Suprapubic skin (tissue), 4 donors: ENCODE results near the gene RPS6KC1.

Experiments used
- EP300 ChIP-seq: sonication (generic); formaldehyde crosslinking; IDR thresholded peaks from one replicate; pipeline ENCODE4 v1.6.1; 2017; ENCODE audit warnings: antibody characterized with exemption
- POLR2AphosphoS5 ChIP-seq, 3 donors: sonication (generic); formaldehyde crosslinking; IDR thresholded peaks; one replicate each; pipeline ENCODE4 v1.6.1; 2017; ENCODE audit warnings: antibody characterized with exemption in 3 of 3
- TF ChIP-seq, protein P1 (sequence below), 2 donors: fragments of 200-600 bp in 1 of 2; fragments of 450-650 bp in 1 of 2; sonication (generic) in 1 of 2; IDR thresholded peaks; one replicate each; pipeline ENCODE4 v1.5.1; 2016 to 2019; ENCODE audit warnings: antibody characterized with exemption in 2 of 2, mild to moderate bottlenecking in 1 of 2, moderate library complexity in 1 of 2

DNA sequence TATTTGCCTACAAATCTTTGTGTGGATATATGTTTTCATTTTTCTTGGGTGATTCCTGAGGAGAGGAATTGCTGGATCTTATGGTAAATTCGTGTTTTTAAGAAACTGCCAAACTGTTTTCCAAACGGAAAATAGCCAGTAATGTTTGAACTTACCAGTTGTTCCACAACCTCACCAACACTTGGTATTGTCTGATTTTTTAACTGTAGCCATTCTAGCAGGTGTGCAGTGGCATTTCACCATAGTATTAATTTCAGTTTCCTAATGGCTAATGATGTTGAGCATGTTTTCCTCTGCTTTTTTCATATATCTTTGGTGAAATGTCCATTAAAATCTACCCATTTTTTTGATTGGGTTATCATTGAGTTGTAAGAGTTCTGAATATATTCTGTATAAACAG, 56.6 kb downstream of the RPS6KC1 start:
- TF ChIP-seq EP300 (no peak), POLR2AphosphoS5 (IDR thresholded peaks at IDR 0.05) (no peak)
- TF ChIP-seq, protein P1, sequence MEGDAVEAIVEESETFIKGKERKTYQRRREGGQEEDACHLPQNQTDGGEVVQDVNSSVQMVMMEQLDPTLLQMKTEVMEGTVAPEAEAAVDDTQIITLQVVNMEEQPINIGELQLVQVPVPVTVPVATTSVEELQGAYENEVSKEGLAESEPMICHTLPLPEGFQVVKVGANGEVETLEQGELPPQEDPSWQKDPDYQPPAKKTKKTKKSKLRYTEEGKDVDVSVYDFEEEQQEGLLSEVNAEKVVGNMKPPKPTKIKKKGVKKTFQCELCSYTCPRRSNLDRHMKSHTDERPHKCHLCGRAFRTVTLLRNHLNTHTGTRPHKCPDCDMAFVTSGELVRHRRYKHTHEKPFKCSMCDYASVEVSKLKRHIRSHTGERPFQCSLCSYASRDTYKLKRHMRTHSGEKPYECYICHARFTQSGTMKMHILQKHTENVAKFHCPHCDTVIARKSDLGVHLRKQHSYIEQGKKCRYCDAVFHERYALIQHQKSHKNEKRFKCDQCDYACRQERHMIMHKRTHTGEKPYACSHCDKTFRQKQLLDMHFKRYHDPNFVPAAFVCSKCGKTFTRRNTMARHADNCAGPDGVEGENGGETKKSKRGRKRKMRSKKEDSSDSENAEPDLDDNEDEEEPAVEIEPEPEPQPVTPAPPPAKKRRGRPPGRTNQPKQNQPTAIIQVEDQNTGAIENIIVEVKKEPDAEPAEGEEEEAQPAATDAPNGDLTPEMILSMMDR (IDR thresholded peaks at IDR 0.05): no peak
